ENCODE results near the gene PEX11G.

DNA sequence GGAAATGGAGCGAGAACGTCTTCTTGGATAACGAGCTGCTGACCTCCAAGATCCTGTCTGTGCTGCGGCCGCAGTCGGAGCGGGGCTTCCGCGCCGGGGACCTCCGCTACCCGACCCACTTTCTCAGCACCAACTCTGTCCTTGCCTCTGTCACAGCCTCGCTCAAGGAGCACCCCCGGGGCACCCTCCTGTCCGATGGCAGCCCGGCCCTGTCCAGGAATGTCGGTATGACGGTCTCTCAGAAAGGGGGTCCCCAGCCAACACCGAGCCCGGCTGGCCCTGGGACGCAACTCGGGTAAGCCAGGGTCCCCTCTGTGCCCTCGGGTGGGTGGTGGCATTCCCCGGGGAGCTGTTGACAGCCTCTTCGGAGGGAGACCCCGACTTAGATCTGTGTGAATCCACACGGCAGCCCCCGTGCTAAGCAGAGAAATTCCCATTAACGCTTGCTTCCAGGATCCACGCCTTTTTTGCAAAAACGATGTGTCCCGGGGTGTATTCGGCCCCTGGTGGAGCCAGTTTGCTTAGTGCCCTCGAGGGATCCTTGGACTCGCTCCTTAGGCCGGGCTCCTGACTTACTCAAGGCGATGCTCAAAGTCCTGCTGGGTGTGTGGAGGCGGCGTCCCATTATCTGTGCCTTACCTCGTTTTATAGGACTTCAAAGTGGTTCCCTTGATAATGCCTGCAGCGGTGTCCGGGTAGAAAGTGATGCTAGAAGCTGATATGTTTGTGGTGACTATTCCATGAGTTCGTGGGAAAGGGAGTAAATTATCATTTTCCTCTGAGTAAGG is 48.5 kb downstream of the PEX11G start:
- TF ChIP-seq POLR2A (IDR thresholded peaks at IDR 0.05; ENCODE audit: extremely low read depth, insufficient read length) = no peak
- TF ChIP-seq, protein P1, sequence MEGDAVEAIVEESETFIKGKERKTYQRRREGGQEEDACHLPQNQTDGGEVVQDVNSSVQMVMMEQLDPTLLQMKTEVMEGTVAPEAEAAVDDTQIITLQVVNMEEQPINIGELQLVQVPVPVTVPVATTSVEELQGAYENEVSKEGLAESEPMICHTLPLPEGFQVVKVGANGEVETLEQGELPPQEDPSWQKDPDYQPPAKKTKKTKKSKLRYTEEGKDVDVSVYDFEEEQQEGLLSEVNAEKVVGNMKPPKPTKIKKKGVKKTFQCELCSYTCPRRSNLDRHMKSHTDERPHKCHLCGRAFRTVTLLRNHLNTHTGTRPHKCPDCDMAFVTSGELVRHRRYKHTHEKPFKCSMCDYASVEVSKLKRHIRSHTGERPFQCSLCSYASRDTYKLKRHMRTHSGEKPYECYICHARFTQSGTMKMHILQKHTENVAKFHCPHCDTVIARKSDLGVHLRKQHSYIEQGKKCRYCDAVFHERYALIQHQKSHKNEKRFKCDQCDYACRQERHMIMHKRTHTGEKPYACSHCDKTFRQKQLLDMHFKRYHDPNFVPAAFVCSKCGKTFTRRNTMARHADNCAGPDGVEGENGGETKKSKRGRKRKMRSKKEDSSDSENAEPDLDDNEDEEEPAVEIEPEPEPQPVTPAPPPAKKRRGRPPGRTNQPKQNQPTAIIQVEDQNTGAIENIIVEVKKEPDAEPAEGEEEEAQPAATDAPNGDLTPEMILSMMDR (IDR thresholded peaks at IDR 0.05; ENCODE audit: low read depth, low read length) = no peak
